Neural progenitor cell (in vitro differentiated cells): ENCODE data around the gene TCF4. TPM values are rescaled to one million over a fixed set of nuclear protein-coding genes. Genes with fewer than 3 reads are reported as not detected.

Experiments
- DNase-seq: peaks from one replicate; pipeline ENCODE4 v3.0.0-alpha.2; 2016; ENCODE audit warnings: low spot score
- H2AFZ ChIP-seq: fragments of 200-600 bp; sonication (generic); replicated peaks from 2 replicates; pipeline ENCODE4 v1.6.1; 2016; ENCODE audit warnings: antibody characterized with exemption
- H3F3A ChIP-seq: fragments of 200-600 bp; sonication (generic); 2 replicates; pipeline ENCODE4 v1.6.1; 2016; ENCODE audit warnings: antibody characterized with exemption, low read depth
- H3K27ac ChIP-seq: fragments of 200-600 bp; sonication (generic); 2 replicates; pipeline ENCODE4 v1.5.1; 2016; ENCODE audit warnings: mild to moderate bottlenecking
- H3K27me3 ChIP-seq: fragments of 200-600 bp; sonication (generic); 2 replicates; pipeline ENCODE4 v1.6.1; 2016; ENCODE audit warnings: mild to moderate bottlenecking, moderate library complexity
- H3K36me3 ChIP-seq: fragments of 200-600 bp; sonication (generic); 2 replicates; pipeline ENCODE4 v1.5.1; 2016
- H3K4me1 ChIP-seq: fragments of 200-600 bp; sonication (generic); 2 replicates; pipeline ENCODE4 v1.6.1; 2016; ENCODE audit warnings: mixed run types
- H3K4me2 ChIP-seq: fragments of 200-600 bp; sonication (generic); 2 replicates; pipeline ENCODE4 v1.6.1; 2016
- H3K4me3 ChIP-seq: fragments of 200-600 bp; sonication (generic); 2 replicates; pipeline ENCODE4 v1.5.1; 2016
- H3K79me2 ChIP-seq: fragments of 200-600 bp; sonication (generic); 2 replicates; pipeline ENCODE4 v1.6.1; 2016; ENCODE audit warnings: low read depth
- H3K9ac ChIP-seq: fragments of 200-600 bp; sonication (generic); 2 replicates; pipeline ENCODE4 v1.6.1; 2016
- H3K9me3 ChIP-seq: fragments of 200-600 bp; sonication (generic); 2 replicates; pipeline ENCODE4 v1.5.1; 2016; ENCODE audit warnings: low read depth
- H4K20me1 ChIP-seq: fragments of 200-600 bp; sonication (generic); 2 replicates; pipeline ENCODE4 v1.6.1; 2016; ENCODE audit warnings: low read depth
- H3K27ac Mint-ChIP-seq: 3 replicates; pipeline ENCODE4 v1.8.0; 2021; ENCODE audit warnings: mixed read lengths
- H3K27me3 Mint-ChIP-seq: 2 replicates; pipeline ENCODE4 v1.8.0; 2022; ENCODE audit warnings: low read depth, mild to moderate bottlenecking, inconsistent platforms, moderate library complexity, mixed read lengths; ENCODE audit not compliant: insufficient read depth
- H3K36me3 Mint-ChIP-seq: 3 replicates; pipeline ENCODE4 v1.8.0; 2021; ENCODE audit warnings: mixed read lengths
- H3K4me1 Mint-ChIP-seq: 3 replicates; pipeline ENCODE4 v1.8.0; 2021; ENCODE audit warnings: mixed read lengths
- H3K4me3 Mint-ChIP-seq: 3 replicates; pipeline ENCODE4 v1.8.0; 2021; ENCODE audit warnings: mild to moderate bottlenecking, moderate library complexity, mixed read lengths
- H3K9me3 Mint-ChIP-seq: 3 replicates; pipeline ENCODE4 v1.8.0; 2020; ENCODE audit warnings: mixed read lengths
- EZH2 ChIP-seq: fragments of 200-600 bp; sonication (generic); IDR thresholded peaks from 2 replicates; pipeline ENCODE4 v1.6.1; 2017; ENCODE audit warnings: antibody characterized with exemption, mild to moderate bottlenecking, moderate library complexity
- EZH2phosphoT487 ChIP-seq: fragments of 200-600 bp; sonication (generic); IDR thresholded peaks from 2 replicates; pipeline ENCODE4 v1.6.1; 2017; ENCODE audit warnings: antibody characterized with exemption
- total RNA-seq: library from RNA; depleted of rRNA; stranded (reverse); fragments of >200 nt; gene quantifications from 2 replicates; pipeline ENCODE4 v1.2.3, GENCODE V29; 2015; ENCODE audit warnings: low replicate concordance
- TF ChIP-seq, protein P1 (sequence below): fragments of 200-600 bp; sonication (generic); IDR thresholded peaks from 2 replicates; pipeline ENCODE4 v1.5.1; 2017; ENCODE audit warnings: antibody characterized with exemption, mild to moderate bottlenecking

TCF4 gene
- total RNA-seq, 1 donor from 2014 or later, result 161 TPM

- no peaks in the 10 kb centered on the region for H3K36me3 ChIP-seq
- peak overlapping the region; percentile 77 for H3K27ac ChIP-seq
- peaks cover 22% of the 10 kb centered on the region for H3K4me1 ChIP-seq
- no peak overlapping the region for H3K4me2 ChIP-seq
- no peaks in the 10 kb centered on the region for H3K9me3 Mint-ChIP-seq
- H3K79me2 ChIP-seq, result peaks cover 88% of the 10 kb centered on the region
- no peaks in the 10 kb centered on the region for H3K36me3 Mint-ChIP-seq
- H3K27me3 ChIP-seq, result no peaks in the 10 kb centered on the region
- H4K20me1 ChIP-seq, result peaks cover 76% of the 10 kb centered on the region
- H3K4me3 Mint-ChIP-seq, result no peak overlapping the region
- H3K4me3 ChIP-seq, result no peak overlapping the region
- H2AFZ ChIP-seq, result no peak overlapping the region
- no peak for DNase-seq
- no peak overlapping the region for H3K27ac Mint-ChIP-seq
- peaks cover 13% of the 10 kb centered on the region for H3K4me1 Mint-ChIP-seq
- peaks cover 29% of the 10 kb centered on the region for H3F3A ChIP-seq
- H3K9me3 ChIP-seq, result no peaks in the 10 kb centered on the region
- H3K9ac ChIP-seq, result no peak overlapping the region
- TF ChIP-seq EZH2 (no peak), EZH2phosphoT487 (no peak)
- TF ChIP-seq, protein P1, sequence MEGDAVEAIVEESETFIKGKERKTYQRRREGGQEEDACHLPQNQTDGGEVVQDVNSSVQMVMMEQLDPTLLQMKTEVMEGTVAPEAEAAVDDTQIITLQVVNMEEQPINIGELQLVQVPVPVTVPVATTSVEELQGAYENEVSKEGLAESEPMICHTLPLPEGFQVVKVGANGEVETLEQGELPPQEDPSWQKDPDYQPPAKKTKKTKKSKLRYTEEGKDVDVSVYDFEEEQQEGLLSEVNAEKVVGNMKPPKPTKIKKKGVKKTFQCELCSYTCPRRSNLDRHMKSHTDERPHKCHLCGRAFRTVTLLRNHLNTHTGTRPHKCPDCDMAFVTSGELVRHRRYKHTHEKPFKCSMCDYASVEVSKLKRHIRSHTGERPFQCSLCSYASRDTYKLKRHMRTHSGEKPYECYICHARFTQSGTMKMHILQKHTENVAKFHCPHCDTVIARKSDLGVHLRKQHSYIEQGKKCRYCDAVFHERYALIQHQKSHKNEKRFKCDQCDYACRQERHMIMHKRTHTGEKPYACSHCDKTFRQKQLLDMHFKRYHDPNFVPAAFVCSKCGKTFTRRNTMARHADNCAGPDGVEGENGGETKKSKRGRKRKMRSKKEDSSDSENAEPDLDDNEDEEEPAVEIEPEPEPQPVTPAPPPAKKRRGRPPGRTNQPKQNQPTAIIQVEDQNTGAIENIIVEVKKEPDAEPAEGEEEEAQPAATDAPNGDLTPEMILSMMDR, result no peak
- H3K27me3 Mint-ChIP-seq, result no peaks in the 10 kb centered on the region
Measured at GRCh38 chr18:55338978-55339650, 248.9 kb downstream of the TCF4 start.

DNA sequence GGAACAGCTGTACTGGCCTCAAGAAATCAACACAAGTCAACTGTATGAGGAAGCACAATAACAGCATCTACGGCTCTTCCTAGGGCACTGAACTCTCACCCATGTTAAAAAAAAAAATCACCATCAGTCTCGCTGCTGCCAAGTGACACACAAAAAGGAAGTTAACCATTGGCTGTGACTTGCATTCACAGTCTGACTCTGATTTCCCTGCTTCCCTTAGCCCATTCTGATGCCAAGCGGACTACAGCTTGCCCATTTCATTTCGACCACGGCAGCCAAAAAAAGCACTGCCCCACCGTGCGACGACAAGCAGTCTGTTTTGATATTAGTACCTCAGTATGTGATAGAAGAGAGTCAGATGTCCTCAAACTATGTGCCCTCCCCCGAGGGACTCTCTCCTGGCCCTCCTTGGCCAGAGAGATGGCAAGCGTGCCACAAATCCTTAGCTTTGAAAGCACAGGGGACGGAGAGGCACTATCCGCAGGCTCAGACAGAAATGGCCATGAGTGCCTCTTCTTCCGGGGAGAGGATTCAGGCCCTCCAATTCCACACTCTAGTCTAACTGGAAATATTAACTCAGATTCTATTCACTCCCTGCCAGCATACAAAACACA lies 250.0 kb downstream of the TCF4 start:
- no peaks in the 10 kb centered on the region for H3K36me3 Mint-ChIP-seq
- no peak overlapping the region for H3K4me3 ChIP-seq

DNA sequence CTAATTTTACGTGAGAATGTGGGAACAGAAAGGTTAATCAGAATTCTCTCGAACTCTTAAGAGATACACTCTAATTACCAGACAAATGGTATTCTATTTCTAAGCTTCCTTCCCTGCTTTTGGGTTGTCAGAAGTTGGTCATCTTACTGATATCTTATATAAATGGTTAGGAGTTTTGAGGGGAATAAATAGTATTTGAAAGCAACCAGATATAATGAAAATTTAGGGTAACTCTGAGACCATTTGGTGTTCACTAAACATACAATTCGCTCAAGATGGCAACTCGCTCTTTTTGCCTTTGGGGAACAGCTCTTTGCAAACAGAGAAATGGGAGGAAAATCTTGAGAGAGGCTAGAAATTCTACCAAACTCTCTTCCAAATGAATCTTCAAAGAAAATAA lies 250.9 kb downstream of the TCF4 start:
- Histone ChIP-seq H4K20me1 (peaks cover 71% of the 10 kb centered on the region), H3K4me1 (peaks cover 21% of the 10 kb centered on the region), H3K4me2 (no peak overlapping the region), H3F3A (peaks cover 29% of the 10 kb centered on the region), H3K27me3 (no peaks in the 10 kb centered on the region), H2AFZ (no peak overlapping the region), H3K4me3 (no peak overlapping the region), H3K79me2 (peaks cover 70% of the 10 kb centered on the region), H3K9me3 (no peaks in the 10 kb centered on the region), H3K27ac (peak overlapping the region; percentile 77), H3K36me3 (no peaks in the 10 kb centered on the region), H3K9ac (no peak overlapping the region)
- no peaks in the 10 kb centered on the region for H3K36me3 Mint-ChIP-seq
- DNase-seq, result no peak
- no peak for TF ChIP-seq EZH2phosphoT487
- no peak for TF ChIP-seq EZH2
- TF ChIP-seq, protein P1, result no peak
- no peak overlapping the region for H3K4me3 Mint-ChIP-seq
- H3K27ac Mint-ChIP-seq, result no peak overlapping the region
- H3K9me3 Mint-ChIP-seq, result no peaks in the 10 kb centered on the region
- peaks cover 11% of the 10 kb centered on the region for H3K4me1 Mint-ChIP-seq
- H3K27me3 Mint-ChIP-seq, result no peaks in the 10 kb centered on the region

More for the DNA sequence above, 250.0 kb downstream of the TCF4 start:
- no peaks in the 10 kb centered on the region for H3K36me3 ChIP-seq
- TF ChIP-seq EZH2phosphoT487 (no peak), EZH2 (no peak)
- TF ChIP-seq, protein P1, result no peak
- H3K9me3 ChIP-seq, result no peaks in the 10 kb centered on the region
- H3K27ac ChIP-seq, result peak overlapping the region; percentile 77
- Mint-ChIP-seq H3K4me3 (no peak overlapping the region), H3K27me3 (no peaks in the 10 kb centered on the region), H3K9me3 (no peaks in the 10 kb centered on the region), H3K4me1 (peaks cover 11% of the 10 kb centered on the region), H3K27ac (no peak overlapping the region)
- H3K4me1 ChIP-seq, result peaks cover 21% of the 10 kb centered on the region
- no peak for DNase-seq
- peaks cover 78% of the 10 kb centered on the region for H3K79me2 ChIP-seq
- H4K20me1 ChIP-seq, result peaks cover 78% of the 10 kb centered on the region
- H3F3A ChIP-seq, result peaks cover 29% of the 10 kb centered on the region
- H3K9ac ChIP-seq, result no peak overlapping the region
- no peak overlapping the region for H2AFZ ChIP-seq
- H3K4me2 ChIP-seq, result no peak overlapping the region
- H3K27me3 ChIP-seq, result no peaks in the 10 kb centered on the region
